NCI-H82 (cell line): ENCODE data around the gene SLC66A2.
A peak's percentile ranks its signal among the peaks of the same experiment; 100 is the strongest.

Experiments
- DNase-seq: peaks from one replicate; lab custom pipeline; 2025; lab: John Stamatoyannopoulos, UW

Gene SLC66A2

DNA sequence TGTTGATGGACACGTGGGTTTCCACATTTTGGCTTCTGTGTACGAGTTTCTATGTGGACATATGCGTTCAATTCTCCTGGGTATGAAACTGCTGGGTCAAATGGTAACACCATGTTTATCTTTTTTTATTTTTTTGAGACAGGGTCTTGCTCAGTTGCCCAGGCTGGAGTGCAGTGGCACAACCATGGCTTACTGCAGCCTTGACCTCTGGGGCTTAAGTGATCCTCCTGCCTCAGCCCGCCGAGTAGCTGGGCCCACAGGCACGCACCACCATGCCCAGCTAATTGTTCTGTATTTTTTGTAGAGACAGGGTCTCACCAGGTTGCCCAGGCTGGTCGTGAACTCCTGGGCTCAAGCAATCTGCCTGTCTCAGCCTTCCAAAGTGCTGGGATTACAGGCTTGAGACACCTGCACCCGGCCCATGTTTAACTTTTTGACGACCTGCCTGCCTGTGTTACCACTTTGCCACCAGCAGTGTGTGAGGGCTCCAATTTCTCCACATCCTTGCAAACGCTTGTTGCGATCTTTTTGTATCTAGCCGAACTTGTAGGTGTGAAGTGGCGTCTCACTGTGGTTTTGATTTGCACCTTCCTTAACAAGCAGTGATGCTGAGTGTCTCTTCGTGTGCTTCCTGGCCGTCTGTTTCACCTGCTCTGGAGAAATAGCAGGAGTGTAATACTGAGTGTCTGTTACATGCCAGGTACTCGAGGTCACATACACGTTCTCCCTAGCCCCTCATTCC lies 19.9 kb upstream of the SLC66A2 start:
- DNase-seq, result no peak

DNA sequence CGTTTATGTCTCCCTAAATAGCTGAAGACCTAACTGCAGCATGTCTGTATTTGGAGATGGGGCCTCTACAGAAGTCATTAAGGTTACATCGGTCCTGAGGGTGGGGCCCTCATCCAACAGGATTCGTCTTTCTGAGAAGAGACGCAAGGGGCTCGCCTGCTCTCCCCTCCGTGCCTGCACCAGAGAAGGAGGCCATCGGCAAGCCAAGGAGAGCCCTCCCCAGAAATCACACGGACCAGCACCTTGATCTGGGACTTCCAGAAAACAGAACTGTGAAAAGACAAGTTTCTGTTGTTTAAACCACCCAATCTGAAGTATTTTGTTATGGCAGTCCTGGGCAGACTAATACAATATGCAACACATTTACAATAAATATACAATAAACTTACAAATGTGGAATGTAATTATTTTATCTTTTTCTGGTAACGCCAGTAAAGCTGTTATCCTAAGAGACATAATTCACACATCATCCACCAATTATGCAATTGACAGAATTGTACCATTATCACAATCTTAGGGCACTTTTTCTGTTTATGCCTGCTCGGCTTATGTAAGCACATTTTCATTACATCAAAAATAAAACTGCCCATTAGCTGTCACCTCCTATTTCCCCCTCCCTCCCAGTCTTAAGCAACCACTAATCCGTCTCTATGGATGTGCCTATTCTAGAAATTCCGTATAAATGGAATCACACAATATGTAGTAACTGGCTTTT lies 19.1 kb upstream of the SLC66A2 start:
- no peak for DNase-seq

DNA sequence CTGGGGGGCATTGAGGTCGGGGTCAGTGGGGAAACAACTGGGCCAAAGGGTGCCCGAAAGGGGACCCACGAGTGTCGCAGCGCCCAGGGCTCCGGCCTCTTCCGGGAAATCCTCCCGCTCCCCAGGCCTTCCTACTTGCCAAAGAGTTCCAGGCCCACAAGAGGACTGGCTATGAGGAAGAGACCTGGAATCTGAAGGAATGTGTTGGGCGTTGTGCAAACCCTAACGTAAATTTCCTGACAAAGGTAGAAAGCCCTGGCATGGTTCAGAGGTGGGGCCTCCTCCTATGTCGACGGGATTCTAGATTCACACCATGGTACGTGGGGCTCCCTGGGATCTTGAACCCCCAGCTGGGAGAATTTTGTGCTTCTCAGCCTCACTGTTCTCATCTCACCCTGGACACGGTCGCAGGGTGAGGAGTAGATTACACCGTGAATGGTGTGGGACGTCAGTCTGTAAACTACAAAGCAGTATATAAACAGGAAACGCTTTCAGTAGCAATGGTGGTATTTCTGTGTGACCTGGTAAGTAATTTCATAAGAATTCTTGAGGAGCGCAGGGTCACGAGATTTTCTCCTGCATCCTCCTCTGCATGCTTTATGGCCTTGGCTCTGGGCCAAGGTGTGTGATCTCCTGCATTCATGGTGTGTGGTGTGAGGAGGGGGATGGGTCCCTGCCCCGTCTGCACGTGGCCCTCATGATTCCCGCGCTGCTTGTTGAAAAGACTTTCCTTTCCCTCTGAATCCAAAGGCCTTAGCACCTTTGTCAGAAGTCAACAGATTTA lies 13.9 kb upstream of the SLC66A2 start:
- peak; percentile 72 for DNase-seq

DNA sequence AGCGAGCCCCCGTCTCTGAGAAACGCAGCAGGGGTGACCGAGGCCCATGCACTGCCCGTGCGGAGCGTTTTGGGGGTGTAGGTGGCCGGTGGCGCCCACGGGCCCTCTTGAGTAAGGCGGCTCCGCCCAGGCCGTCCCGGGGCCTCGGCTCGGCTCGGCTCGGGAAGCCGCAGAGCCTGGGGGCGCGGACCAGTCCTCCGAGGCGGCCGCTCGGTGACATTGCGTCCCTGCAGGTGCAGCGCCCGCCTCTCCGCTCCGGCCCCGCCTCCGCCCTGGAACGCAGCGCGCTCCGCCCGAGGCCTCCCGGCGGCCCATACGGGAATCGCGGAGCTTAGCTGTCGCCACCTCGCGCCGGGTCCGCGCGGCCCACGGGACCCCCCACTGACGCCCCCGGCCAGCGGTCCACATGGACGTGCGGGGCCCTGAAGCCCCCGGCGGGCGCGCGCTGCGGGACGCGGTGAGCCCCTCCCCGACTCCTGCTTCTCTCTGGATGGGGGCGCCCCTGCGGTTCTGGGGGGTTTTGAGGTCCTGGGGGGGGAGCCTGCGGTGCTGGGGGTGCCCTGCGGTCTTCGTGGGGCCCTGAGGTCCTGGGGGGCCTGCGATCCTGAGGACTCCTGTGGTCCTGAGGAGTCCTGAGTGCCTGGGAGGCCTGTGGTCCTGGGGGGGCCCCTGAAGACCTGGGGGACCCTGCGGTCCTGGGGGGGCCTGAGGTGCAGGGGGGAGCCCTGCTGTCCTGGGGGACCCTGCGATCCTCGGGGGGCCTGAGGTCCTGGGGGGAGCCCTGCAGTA lies 13.1 kb upstream of the SLC66A2 start, which contains the start of gene HSBP1L1:
Gene HSBP1L1, plus strand, starts transcription at position 314 of the 789 bp plus-strand sequence. Its CDS starts 93 bp downstream, at position 407.
- peak; percentile 32 for DNase-seq

DNA sequence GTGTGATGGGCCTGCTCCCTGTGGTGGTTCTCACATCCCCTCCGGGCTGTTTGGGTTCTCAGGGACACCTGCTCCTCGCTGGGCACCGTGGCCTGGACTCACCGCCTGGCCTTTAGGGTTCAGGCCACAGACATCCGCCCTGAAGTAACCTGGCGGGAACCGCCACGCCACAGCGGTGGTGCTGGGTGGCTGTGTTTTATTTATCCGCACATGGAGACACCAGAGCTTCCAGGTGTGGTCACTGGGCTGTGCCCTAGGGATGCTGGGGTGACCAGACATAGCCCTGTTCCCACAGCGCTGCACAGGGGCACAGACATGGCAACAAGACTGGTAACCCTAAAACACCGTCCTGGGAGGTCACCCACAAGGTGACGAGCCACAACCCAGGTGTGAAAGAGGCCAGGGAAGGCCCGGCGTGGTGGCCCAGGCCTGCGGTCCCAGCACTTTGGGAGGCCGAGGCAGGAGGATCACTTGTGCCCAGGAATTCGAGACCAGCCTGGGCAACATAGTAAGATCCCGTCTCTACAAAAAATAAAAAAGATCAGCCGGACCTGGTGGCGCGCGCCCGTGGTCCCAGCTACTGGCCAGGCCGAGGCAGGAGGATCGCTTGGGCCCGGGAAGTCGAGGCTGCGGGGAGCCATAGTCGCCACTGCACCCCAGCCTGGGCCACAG lies 12.3 kb upstream of the SLC66A2 start:
- DNase-seq, result no peak

DNA sequence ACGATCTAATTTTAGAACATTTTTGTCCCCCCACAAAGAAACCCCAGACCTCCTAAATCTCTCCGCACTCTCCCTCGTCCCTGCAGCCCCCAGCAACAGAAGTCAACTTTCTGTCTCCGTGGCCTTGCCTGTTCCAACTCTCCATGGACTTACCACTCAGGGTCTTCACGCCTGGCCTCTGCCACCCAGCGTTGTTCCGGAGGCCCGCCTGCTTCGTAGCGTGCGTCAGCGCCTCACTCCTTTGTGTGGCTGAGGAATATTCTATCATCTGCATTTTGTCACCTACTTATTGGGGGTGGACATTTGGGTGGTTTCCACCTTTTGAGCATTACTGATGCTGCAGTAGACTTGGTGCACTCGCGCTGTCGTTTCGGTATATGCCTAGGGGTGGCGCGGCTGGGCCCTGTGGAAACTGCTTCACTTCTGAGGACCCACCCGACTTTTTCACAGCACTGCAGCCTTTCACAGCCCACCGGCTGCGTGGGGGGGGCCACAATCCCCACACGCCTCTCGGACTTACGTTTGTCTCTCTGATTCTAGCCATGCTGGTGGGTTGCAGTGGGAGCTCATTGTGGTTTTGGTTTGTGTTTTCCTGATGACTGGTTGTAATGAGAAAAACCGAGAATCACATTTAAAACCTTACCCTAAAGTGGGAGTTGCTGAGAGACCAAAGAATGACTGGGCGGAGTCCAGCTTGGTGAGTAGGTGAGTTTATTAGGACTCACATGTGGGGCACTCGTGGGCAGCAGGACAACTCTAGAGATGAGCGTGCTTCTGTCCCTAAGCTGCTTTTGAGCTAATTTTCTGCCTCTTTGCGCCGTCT lies 11.6 kb upstream of the SLC66A2 start:
- DNase-seq, result no peak

DNA sequence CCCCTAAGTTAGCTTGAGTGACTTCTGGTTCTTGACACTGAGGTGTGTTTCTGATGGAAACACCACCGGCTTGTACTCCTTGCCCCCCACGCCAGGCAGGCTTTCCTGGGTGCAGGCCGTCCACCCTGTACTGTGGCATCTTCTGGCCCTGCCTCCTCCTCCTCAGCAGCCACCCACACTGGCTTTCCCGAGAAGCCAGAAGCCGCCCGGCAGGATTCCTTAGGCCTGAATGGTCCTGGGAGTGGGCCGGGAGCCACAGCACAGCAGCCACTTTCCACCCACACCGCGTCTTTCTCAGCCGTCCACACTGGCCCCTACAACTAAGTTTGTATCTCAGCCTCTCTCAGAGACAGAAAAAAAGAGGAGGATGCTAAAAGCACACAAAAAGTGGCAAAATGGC lies 10.9 kb upstream of the SLC66A2 start:
- no peak for DNase-seq

DNA sequence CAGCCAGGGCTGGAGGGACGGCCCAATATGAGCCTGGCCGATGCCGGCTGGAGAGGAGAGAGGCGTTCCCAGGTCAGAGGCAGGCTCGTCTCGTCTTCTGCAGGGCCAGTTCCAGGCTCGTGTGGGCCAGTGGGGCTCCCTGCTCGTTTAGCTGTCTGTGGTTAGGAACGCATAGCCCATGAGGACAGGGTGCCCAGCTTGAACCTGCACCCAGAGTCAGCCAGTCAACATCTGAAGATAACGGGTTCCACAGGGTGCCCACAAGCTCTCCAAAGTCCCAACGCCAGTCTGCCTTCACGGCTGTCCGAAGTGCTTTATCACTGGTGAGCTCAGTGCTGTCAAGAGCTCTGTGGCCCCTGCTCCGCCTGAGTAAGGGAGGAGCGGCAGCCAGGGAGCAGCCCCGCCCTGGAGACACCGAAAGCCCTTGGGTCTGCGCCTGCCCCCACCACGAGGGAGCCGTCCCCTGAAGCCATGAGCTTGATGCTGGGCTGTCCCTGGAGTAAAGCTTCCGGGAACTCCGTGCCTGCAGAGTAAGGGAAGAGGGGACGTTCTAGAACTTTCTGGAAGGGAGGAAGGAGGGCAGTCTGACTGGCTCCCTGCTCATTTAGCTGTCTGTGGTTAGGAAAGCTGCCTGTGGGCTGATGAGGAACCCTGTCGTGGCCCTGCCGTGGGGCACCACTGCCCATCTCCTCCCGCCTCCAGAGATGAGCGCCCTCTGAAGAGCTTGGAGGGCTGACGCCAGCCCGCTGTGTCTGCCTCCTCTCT lies 10.3 kb upstream of the SLC66A2 start:
- DNase-seq, result no peak

DNA sequence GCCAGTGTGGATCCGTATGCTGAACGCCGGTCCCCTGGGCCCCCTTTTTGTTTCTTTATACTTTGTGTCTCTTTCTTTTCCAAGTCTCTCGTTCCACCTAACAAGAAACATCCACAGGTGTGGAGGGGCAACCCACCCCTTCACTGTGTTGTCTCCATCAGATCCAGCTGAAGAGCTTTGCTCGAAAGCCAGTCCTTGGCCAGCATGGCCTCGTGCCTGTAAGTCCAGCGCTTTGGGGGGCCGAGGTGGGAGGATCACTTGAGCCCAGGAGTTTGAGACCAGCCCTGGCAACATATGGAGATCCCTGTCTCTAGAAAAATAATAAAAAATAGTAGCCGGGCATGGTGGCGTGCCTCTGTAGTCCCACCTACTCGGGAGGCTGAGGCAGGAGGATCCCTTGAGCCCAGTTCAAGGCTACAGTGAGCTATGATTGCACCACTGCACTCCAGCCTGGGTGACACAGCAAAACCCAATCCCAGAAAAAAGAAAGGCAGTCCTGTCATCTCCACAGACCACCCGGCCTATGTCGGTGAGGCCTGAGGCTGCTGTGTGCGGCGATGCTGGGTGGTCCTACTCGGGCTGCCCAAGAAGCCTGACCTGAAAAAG lies 9.6 kb upstream of the SLC66A2 start:
- DNase-seq, result no peak

DNA sequence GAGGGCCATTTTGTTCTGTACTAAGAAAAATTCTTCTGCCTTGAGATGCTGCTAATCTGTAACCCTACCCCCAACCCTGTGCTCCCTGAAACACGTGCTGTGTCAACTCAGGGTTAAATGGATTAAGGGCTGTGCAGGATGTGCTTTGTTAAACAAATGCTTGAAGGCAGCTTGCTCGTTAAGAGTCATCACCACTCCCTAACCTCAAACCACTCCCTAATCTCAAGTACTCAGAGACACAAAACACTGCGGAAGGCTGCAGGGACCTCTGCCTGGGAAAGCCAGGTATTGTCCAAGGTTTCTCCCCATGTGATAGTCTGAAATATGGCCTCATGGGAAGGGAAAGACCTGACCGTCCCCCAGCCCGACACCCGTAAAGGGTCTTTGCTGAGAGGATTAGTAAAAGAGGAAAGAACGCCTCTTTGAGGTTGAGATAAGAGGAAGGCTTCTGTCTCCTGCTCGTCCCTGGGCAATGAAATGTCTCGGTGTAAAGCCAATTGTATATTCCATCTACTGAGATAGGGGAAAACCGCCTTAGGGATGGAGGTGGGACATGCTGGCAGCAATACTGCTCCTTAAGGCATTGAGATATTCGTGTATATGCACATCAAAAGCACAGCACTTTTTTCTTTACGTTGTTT lies 8.8 kb upstream of the SLC66A2 start:
- peak; percentile 85 for DNase-seq

DNA sequence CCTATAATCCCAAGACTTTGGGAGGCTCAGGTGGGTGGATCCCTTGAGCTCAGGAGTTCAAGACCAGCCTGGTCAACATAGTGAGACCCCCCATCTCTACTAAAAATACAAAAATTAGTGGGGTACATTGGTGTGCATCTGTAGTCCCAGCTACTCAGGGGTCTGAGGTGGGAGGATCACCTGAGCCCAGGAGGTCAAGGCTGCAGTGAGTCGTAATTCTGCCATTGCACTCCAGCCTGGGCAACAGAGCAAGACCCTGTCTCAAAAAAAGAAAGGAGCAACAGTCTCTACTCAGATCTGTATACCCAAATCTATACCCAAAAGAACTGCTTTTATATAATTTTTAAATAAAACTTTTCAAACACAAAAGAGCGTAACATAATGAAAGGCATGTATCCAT lies 7.5 kb upstream of the SLC66A2 start:
- no peak for DNase-seq

DNA sequence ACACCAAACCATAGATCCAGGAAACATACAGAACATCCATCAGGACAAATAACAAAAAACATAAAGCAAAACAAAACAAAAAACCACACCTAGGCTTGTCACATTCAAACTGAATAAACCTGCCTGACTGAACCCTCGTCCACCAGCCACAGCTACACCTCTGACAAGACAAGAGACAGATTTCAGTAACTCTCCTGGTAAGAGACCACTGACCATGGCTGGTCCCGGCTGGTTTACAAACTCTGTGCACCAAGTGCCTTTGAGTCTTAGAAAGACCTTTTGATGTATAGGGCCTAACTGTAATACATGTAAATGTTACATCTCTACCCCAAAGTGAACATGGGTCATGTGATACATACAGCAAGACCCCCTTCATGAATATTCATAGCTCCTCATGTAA lies 4.8 kb upstream of the SLC66A2 start:
- DNase-seq, result no peak

DNA sequence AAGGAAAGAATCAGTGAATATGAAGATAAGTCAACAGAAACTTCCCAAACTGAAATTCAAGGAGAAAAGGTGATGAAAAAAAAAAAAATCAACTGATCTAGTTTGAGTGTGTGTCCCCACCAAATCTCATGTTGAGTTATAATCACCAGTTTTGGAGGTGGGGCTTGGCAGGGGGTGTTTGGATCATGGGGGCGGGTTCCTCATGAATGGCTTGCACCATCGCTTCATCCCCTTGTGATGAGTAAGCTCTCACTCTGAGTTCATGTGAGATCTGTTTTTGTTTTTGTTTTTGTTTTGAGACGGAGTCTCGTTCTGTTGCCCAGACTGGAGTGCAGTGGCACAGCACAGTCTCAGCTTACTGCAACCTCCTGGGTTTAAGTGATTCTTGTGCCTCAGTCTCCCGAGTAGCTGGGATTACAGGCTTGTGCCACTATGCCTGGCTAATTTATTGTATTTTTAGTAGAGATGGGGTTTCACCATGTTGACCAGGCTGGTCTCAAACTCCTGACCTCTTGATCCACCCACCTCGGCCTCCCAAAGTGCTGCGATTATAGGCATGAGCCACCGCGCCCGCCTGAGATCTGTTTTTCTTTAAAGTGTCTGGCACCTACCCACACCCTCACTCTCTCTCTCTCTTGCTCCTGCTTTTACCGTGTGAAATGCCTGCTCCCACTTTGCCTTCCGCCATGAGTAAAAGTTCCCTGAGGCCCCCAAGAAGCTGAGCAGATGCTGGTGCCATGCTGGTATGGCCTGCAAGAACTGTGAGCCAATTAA lies 4.0 kb upstream of the SLC66A2 start:
- DNase-seq, result no peak

DNA sequence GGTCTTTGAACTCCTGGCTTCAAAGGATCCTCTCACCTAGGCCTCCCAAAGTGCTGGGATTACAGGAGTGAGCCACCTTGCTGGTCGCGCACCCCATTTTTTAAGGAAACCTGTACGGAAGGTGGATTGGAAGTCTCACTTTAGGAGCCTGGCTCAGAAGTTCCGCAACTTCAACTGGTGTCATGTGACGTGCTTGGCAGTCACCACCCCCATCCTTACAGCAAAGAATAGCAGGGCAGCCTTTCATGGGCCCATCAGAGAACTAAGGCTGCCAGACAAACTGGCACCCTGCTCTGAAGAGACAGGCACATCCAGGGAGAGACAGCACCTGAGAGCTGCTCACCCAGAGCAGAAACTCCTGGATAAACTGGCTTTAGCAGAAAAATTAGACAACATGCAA lies 3.3 kb upstream of the SLC66A2 start:
- no peak for DNase-seq

DNA sequence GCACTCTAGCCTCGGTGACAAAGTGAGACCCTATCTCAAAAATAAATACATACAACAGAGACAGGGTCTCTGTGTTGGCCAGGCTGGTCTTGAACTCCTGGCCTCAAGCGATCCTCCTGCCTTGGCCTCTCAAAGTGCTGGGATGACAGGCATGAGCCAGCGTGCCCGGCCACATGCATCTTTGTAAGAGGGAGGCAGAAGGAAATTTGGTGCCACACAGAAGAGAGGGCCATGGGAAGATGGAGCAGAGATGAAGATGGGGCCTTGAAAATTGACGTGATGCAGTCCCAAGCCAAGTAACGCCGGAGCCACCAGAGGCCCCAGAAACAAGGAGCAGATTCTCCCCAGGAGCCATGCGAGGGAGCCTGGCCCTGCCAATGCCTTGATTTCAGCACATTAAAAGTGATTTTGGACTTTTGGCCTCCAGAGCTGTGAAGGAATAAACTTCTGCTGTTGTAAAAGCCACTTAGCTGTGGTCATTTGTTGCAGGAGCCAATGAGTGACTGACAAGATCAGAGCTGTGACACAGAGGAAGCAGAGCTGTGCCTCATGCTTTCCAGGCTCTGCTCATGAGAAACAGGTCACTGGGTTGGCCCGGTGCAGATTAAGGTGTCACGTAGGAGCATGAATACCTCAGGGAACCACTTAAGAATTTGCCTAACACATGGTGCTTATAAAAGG lies 2.7 kb upstream of the SLC66A2 start:
- DNase-seq, result no peak

DNA sequence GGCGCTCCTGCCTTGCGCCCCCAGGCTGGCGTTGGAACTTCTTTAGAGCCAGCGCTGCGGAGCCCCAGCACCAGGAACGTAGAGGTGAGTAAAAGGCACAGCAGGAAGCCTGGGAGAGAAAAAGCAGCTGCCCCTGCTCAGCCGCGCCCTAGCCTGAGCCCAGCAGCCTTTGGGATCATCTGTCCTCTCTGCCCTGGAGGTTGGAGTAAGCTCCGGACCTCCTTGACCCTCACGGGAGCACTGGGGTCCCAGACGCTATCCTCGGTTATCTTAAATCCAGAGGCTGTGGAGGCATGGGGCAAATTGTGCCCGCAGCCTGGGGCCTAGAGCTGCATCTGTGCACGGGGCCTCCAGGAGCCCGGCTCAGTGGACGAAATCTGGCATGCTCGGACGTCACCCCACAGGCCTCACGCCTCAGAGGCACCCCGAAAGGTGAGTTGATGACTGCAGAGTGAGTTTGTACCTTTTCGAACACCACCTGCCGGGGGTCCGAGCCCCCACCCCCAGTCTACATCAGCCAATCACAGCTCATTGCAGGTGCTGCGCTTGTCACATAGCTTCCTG lies 1.6 kb upstream of the SLC66A2 start:
- no peak for DNase-seq

DNA sequence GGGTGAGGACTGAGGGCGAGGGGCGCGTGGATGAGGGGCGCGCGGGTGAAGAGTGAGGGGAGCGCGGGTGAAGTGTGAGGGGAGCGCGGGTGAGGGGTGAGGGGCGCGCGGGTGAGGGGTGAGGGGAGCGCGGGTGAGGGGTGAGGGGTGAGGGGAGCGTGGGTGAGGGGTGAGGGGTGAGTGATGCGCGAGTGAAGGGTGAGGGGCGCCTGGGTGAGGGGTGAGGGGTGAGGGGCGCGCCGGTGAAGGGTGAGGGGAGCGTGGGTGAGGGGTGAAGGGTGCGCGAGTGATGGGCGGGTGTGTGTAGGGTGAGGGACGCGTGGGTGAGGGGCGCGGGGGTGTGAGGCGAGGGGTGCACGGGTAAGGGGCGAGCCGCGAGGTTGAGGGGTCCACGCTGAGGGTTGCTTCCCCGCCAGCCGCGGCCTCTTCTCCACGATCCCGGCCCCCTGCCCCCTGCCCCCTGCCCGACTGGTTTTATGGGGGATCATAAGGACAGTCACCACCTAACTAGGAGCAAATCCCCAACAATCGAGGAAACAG lies 1.1 kb upstream of the SLC66A2 start:
- no peak for DNase-seq
